Measurements from ENCODE around the gene COL18A1.

COL18A1 gene

DNA sequence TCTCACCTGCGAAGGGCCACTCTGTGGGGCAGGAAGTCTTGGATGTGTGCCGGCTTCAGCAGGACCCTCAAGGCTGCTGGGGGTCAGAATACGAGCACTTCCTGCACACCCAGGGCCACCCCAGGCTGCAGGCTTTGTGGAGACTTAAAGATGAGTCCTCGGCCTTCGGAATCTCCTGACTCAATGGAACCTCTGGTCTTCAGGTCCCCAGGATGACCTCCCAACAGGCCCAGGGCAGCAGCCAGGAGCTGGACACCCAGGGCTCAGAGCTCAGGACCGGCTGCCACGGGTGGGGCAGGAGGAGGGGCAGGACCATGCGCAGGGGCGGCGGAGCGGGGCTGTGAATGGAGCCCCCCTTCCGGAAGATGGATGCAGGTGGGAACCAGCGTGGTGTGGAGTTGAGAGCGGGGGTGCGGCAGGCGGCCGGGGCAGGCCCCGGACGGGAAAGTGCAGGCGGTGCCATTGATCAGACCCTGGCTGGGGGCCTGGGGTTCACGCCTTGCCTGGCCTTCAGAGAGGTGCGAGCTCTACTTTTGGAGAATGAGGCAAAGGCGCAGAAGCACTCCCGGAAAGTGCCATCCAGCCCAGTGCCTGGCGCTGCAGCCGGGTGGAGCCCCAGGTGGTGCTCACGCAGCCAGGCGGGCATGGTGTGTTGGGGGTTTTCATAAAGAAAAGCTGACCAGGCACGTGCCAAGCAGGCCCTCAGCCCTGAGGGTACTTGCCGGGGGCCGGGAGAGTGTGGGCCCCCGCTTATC, 10.4 kb downstream of the COL18A1 start:
- DNase-seq = no peak

DNA sequence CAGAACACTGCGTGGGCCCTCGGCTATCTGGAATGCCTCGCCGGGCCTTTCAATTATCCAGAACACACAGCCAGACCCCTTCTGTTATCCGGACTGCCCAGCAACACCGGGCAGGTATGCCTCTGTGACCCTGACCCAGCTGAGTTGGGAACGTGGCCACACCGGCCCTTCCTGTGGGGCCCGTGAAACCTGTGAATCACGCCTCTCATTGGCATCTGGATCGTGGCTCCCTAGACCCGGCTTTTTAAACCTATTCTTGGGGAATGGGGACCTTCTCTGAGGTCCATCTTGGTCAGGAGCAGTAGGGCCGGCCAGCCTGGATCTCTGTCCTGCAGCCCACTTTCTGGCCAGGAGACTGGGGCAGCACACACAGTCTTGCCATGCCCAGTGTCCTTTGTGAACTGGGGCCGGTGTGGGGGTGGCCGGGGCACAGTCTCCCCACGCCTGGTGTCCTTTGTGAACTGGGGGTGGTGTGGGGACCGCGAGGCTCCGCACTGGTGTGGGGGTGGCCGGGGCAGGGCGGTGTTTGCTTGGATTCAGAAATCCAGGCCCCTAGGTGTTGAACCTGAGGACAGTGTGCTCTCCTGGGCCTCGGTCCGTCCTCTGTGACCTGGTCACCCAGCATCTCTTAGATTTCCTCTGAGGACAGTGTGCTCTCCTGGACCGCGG, 11.1 kb downstream of the COL18A1 start:
- DNase-seq = no peak

DNA sequence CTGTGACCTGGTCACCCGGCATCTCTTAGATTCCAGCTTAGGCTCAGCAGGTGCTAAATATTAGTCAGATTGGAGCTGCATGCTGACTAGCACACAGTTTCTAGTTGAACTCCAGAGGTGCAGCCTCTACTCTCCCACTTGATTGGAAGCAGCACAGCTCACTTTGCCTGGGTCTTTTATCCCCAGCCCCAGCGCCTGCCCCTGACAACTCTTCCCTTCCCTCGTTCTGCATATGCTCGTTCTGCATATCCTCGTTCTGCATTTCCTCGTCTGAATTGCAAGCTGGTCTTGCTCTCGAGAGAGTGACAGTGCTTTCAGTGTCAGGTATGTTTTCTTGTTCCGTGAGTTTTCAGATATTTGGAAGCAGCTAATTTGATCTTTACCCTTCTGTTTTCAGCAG, 11.7 kb downstream of the COL18A1 start:
- no peak for DNase-seq

DNA sequence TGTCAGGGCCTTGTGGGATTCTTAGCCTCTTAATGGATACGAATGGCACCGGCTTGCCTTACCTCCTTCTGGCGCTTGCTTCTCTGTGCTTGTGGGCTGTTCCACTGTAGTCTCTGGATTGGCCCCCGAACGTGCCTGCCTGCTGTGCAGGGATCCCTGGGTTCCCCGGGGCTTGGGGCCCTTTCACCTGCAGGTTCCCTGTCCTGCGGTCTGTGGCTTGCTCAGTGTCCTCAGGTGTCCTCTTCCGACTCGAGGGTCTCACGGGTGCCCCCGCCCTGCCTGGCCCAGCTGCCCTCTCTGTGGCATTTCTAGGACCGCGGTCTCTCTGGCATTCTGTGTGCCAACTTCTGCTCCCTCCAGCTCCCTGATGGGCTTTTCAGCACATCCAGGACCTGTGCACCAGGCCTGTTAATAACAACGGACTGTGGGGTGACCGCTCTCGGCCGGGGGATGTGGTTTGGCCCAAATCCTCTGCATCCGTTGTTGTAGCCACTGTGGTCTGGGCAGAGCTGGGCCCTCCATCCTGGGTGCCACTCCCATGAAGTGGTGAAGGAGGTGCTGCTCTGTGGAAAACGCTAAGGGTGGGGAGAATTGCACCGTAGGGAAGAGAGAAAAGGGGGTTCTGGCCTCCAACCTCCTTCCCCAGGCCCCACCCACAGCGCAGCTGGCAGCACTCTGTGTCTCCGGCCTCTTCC, 12.4 kb downstream of the COL18A1 start:
- DNase-seq = no peak

DNA sequence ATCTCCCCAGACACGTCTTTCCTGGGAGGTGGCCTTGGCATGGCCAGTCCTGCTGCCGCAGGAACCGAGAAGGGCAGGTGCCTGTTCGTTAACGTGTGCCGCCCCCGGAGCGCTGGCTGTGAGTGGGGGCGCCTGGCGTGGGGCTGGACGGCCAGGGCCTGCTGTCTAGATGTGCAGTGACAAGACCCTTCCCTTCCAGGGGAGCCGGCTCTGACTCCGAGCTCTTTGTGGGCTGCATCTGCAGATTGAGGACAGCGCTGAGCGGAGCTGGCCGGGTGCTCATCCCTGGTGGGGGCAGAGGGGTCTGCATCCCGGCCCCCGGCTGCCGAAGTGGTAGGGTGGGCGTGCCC, 13.0 kb downstream of the COL18A1 start:
- DNase-seq = no peak

DNA sequence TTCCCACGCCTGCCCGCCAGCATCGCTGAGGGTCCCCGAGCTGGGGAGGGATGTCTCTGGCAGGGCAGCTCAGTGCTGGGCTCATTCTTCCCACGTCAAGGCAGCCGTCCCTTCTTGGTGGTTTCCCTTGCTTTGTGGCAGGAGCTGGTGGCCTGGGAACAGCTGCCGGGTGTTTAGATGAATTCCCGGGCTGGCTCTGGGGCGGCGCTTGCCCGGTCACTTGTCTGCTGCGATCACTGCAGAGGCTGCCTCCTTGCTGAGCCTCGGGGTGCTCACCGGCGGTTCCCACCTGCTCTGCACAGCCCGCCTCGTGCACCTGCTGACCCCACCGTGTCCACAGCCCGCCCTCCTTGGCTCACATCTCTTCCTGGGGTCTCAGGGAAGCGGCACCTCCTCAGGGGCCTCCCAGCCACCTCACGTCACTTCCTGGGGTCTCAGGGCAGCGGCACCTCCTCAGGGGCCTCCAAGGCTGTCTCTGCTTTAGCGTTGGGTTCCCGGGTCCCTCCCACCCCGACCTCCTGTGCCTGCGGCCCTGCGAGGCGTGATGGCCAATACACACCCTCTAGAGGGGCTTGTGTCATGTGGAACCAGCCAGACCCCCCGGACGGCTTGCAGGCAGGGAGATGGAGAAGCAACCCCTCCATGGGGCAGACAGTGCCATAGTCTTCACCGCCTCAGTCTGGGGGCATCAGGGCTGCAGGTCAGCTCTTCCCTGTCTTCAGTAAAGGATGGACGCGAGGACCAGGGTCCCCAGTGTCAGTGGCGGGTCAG, 13.5 kb downstream of the COL18A1 start:
- DNase-seq = no peak

DNA sequence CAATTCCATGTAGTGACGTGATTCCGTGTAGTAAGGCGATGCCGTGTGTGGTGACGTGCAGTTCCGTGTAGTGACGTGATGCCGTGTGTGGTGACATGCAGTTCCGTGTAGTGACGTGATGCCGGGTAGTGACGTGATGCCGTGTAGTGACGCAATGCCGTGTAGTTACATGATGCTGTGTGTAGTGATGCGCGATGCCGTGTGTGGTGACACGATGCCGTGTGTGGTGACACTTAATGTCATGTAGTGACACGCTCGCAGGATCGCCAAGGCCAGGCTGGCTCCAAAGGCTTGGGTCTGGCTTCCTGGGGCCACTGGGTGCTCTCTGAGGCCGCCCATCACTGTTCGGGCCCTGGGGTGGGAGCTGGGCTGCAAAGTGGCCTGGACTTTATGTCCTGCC, 14.2 kb downstream of the COL18A1 start:
- no peak for DNase-seq

DNA sequence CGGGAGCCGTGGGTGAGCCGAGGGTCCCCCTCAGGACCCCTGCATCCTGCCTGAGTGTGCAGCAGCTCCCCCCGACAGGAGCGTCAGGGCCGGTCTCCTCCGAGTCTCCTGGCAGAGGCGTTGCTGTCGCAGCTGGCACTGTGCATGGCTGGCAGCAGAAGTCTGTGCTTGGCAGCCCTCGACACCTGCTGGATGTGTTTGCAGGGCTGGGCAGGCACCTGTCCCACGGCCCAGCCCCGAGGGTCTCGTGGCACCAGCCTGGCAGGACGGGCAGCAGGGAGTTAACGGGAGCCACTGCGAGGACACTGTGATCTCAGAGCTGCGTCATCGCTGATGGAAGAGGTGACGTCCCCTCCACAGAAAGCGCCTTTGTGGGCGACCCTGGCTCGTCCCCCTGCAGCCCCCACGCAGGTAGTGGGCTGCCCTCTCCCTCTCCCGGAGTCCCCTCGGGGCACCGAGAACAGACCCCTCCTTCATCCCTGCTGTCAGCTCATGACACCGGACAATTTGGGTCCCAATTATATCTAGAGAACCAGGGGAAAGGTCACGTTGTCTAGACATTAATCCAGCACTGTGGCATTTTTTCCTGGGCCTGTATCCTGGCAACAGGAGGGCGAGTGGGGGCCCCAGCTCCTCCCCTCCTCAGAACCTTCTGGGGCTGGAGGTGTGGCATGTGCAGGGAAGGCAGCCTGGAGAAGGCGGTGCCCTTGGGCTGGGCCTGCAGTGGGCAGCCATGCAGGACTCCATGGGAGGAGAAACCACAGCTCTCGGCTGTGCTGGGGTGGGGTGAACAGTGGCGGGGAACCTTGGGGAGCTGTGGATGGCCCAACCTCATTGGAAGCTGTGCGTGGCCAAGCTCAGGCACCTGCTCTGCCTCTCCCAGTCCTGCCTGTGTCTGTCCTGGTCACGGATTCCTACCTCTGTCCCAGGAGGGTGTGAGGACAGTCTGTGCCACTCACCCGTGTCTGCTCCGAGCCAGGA, 15.4 kb downstream of the COL18A1 start:
- DNase-seq = no peak

DNA sequence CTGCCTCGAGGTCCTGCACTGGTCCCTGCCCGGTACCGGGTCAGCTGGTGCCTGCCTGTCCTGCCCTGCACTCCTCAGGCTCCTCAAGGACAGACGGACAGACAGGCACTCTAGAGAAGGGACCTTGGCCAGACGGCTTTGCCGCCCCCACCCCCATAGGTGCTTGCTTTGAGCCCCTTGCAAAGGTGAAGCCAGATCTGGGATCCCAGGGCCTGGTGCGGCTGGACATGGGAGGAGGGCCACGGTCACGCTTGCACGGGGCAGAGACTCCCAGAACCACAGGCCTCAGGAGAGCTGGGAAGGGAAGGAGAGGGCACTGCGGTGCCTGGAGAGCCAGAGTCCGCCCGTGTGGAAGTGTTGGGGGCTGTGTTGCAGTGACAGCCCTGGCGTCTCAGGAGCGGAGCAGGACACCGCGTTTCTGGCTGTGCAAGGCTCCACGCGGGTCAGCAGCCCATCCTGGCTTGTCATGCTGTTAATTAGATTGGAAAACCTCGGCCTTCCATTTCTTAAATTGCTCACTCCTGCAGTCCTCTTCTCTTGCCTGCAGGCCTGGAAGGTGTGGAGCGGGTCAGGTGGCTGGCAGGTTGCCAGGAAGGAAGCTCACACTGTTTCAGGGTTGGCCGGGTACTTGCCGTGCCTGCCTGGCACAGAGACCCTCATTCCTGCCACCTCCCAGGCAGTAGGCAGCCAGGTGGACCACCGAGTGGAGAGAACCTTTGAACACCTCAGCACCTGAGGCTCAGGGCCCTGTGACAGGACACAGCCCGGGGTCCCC, 16.3 kb downstream of the COL18A1 start:
- no peak for DNase-seq

DNA sequence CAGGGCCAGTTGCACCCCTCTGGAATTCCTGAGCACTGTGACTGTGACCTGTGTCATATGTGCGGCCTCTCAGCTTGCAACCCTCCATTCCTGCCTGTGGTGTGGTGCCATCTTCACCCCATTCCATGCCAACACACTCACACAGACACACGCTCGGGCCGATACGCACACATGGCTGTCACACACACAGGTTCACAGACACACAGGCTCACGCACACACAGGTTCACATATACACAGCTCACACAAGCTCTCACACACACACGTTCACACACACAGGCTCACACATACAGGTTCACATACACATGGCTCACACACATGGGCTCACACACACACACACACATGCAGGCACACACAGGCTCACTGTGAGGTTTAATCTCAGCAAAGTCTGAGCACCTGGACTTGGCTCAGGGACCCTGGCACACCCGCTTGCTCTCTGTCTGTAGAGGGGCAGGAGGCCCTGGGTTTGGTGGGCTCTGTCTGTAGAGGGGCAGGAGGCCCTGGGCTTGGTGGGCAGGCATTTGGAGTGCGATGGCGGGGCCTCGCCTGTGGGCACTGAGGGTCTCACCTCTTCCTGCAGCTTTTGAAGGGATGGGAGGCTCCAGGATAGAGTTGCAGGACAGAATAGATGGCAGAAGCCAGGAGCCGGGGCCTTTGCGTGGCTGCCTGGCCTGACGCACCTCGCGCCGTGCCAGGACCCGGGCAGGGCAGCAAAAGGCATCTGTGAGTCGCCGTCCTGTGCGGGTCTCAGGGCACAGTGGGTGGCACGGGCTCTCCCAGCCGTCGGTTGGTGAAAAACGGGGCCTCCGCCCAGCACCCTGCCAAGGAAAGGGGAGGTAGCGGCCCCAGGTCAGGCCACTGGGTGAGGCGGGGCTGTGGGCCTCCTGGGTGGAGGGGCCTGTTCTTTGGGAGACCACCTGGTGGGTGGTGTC, 17.1 kb downstream of the COL18A1 start:
- DNase-seq = no peak

DNA sequence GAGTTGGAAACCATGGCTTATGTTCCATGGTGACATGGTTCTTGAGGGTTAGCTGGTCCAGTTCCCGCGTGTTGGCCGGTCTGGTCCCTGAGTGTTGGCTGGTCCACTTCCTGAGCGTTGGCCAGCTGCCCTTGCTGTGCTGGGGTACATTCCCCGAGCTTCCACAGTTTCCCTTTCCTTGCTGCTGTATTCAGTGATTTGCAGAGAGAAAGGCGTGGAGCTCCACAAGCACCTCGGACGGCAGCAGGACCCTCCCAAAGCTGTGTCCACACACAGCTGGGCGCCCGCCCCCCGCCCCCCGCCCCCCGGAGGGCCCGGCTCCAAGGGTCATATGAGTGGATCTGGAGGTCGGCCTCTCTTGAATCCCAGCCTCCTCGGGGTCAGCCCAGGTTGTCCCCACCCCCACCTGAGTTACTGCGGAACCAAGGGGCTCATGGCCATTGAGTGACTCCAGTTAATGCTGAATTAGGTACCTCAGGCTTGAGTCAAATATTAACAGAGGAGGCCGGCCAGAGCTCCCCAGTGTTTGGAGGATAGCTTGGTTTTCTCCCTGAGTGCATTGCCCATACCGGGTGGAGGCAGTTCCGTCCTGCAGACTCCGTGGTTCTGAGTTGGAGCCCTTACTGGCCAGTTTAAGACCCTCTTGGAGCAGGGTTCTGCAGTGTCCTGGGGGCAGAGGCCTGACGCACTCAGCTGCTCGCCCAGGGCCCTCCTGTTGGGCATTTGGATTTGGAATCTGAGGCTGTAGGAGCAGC, 18.4 kb downstream of the COL18A1 start:
- DNase-seq = no peak

DNA sequence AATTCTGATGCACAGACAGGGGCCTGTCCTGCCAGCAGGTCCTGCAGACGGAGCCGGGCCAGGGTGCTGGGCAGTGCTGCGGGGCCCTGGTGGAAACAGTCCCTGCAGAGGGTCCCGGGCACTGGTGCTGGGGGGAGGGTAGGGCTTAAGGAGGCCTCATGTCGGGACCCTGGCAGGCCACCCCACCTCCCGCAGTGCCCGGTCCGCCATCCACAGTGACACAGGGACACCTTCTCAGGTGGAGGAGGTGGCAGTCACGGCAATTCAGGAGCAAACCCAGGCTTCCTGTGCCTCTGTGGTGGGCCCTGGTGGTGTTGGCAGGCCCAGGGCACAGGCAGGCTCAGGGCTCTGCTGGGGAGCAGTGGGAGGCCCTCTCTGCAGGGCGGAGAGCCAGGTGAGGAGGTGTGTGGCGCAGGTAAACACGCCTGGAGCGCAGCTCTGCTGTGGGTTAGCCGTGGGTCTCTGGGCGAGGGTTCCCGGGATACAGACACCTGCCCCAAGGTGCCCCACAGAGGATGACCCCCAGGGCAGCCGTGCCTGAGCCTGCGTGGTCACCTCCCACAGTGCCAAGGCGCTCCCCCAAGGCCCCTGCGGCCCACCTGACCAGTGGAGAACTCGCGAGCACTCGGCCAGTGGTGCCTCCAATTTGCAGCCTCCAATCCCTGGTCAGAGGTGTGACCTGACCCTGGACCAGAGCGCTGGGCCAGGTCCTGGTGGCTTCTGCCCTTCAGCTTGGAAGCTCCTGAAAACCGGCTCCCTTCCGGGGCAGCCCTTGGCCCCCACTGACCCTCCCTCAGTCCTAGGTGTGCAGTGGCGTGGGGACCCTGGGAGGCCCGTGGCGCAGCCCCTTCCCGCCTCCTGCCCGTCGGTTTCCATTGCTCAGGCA, 19.2 kb downstream of the COL18A1 start:
- DNase-seq = no peak

DNA sequence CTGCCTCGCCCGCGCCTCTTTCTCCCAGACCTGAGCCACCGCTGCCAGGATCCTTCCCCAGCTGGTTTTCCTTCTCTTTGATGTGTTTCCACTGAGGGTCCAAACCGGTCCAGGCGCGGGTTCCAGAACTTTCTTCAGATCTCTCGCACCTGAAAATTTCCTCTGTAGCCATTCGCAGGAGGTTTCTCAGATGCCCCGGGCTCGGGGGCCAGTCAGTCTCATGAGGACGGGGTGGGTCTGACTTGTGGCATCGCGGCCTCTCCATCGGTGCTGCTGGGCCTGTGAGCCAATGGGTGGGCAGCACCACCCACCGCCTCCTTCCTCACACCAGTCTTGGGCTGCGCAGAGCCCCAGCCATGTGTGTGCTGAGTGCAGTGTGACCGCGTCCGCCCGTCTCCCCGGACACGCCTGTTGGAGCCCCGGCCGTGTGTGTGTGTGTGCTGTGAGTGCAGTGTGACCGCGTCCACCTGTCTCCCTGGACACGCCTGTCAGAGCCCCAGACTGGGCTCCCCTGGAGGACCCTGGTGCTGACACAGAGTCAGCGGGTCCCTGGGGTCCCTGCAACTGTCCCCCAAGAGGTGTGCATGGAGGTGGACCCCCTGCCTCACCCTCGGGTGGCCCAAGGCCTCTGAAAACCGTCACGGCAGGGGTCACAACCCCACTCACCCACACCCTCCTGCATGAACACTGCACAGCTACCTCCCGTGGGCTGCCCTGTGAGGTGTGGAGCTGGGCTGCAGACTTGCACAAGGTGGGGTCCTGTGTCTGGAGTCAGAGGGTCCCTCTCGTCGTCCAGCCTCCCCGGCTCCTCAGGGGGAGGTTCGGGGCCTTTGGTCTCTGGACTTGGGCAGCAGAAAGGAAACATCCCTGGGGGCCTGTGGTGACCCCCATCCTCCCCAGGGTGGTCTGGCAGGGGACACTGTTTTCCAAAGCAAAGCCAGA, 20.2 kb downstream of the COL18A1 start:
- no peak for DNase-seq

DNA sequence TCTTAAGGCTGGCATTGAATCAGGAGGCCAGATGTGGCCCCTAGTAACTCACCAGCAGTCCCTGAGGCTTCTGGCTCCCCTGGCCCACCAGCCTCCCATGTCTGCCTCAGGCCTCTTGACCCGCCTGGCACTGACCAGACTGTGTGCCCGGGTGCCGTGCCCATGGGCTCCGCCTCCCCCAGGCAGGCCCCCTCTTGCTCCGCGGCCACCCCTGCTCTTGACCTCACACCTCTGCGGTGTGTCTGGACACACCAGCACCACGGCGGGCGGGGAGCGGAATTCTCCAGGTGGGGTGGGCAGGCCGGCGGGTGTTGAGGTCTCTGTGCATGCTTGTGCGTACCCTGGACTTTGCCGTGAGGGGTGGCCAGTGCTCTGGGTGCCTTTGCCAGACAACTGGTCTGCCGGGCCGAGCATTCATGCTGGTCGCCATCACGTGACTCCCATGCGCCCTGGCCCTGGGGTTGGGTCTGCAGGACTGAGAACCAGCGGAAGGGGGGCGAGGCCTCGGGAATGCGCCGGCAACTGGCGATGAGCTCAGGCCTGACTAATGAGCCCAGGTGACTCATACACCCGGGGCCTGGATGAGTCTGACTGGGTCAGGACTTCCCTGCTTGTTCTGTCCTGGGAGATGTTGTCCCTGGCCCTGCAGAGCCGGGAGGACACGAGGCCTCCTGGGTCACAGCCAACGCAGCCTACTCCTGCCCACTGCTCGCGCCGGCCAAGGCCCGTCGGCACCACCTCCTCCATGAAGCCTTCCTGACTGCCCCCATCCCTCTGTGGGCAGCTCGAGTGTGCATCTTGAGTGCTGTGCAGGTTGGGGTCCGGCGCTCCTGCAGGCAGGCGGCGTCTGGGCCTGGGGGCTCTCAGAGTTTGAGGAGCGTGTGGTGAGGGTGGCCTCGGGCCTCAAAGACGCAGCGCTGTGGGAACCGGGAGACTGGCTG, 22.6 kb downstream of the COL18A1 start:
- no peak for DNase-seq

DNA sequence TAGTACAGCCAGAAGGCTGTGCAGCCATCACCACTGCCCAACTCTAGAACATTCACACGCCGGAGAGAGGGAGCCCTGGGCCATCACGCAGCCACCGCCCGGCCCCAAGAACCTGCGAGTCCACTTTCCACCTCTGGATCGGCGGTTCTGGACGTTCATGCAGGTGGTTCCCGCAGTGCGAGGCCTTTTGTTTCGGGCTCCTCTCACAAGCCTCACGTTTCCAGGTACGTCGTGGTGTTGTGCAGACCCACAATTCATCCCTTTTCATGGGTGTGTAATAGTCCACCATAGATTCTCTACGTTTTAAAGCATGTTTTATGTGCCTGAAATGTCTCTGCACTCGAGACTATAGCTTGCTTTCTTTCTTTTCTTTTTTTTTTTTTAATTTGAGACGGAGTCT, 23.6 kb downstream of the COL18A1 start:
- no peak for DNase-seq

Measured in CD4-positive, alpha-beta T cell treated with Interleukin-4 for 1 hour (primary cell).